ENCODE data around the gene DHX35.

- TF ChIP-seq, protein P1, sequence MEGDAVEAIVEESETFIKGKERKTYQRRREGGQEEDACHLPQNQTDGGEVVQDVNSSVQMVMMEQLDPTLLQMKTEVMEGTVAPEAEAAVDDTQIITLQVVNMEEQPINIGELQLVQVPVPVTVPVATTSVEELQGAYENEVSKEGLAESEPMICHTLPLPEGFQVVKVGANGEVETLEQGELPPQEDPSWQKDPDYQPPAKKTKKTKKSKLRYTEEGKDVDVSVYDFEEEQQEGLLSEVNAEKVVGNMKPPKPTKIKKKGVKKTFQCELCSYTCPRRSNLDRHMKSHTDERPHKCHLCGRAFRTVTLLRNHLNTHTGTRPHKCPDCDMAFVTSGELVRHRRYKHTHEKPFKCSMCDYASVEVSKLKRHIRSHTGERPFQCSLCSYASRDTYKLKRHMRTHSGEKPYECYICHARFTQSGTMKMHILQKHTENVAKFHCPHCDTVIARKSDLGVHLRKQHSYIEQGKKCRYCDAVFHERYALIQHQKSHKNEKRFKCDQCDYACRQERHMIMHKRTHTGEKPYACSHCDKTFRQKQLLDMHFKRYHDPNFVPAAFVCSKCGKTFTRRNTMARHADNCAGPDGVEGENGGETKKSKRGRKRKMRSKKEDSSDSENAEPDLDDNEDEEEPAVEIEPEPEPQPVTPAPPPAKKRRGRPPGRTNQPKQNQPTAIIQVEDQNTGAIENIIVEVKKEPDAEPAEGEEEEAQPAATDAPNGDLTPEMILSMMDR (IDR thresholded peaks at IDR 0.05; ENCODE audit: poor library complexity, severe bottlenecking): no peak
- TF ChIP-seq MXI1 (conservative IDR thresholded peaks at IDR 0.05; ENCODE audit: poor library complexity, severe bottlenecking): no peak
- no peak for TF ChIP-seq REST (IDR thresholded peaks at IDR 0.05; ENCODE audit: borderline replicate concordance)
- TF ChIP-seq SMC3 (conservative IDR thresholded peaks at IDR 0.05; ENCODE audit: poor library complexity): no peak
- no peak for TF ChIP-seq EZH2 (IDR thresholded peaks at IDR 0.05; ENCODE audit: borderline replicate concordance, insufficient read depth, low read length, poor library complexity, severe bottlenecking)
- no peak for TF ChIP-seq EP300 (conservative IDR thresholded peaks at IDR 0.05; ENCODE audit: poor library complexity, severe bottlenecking)
Measured at GRCh38 chr20:39025883-39026282, 63.7 kb downstream of the DHX35 start.

Data from neural cell (in vitro differentiated cells).